T1000 (cell line): ENCODE data around the gene TXN.
"Not testable (repeated sequence)": the region's sequence is repeated elsewhere in the genome, so short reads cannot be mapped to it uniquely, and the experiment has no call there.

Experiments used
- DNase-seq: peaks from one replicate; lab custom pipeline; 2025; ENCODE audit warnings: mixed read lengths; lab: John Stamatoyannopoulos, UW

TXN gene

GRCh38 chr9:110208031-110208430 is 48.3 kb downstream of the TXN start, which contains the start of gene C9orf152:
TSS of gene C9orf152 (minus strand) at chr9:110208159. CDS start at chr9:110207579, 580 bp downstream.
- DNase-seq = no peak

GRCh38 chr9:110207071-110207641 is 49.2 kb downstream of the TXN start:
- no peak for DNase-seq

GRCh38 chr9:110206389-110206788 is 49.9 kb downstream of the TXN start:
- no peak for DNase-seq

- DNase-seq = not testable (repeated sequence)
Observed at GRCh38 chr9:110205612-110206011, 50.7 kb downstream of the TXN start.

GRCh38 chr9:110202232-110202631 is 54.1 kb downstream of the TXN start:
- no peak for DNase-seq

GRCh38 chr9:110199643-110200042 is 56.7 kb downstream of the TXN start:
- no peak for DNase-seq

- DNase-seq = no peak
Observed at GRCh38 chr9:110198357-110198756, 58.0 kb downstream of the TXN start.

GRCh38 chr9:110197330-110198187 is 58.7 kb downstream of the TXN start:
- DNase-seq = no peak

- not testable (repeated sequence) for DNase-seq
Observed at GRCh38 chr9:110196084-110196499, 60.2 kb downstream of the TXN start.
